Measurements from ENCODE around the gene PFDN1. TPM values are rescaled to one million over a fixed set of nuclear protein-coding genes. Genes with fewer than 3 reads are reported as not detected.
A peak's percentile ranks its signal among the peaks of the same experiment; 100 is the strongest.

Gene PFDN1
- total and polyA plus RNA-seq, 9 of the 15 experiments (the other 6 are each of a cell fraction or from before 2014, with no cell fraction given): 45.5 to 215 (median 78.0) TPM

GRCh38 chr5:140346348-140347221, 43.7 kb upstream of the PFDN1 start, which contains the start of gene HBEGF (continued):
- TF ChIP-seq STAT6 (CRISPR knock-in tag; IDR thresholded peaks at IDR 0.05) (no peak), ZNF174 (CRISPR knock-in tag; IDR thresholded peaks at IDR 0.05) (no peak), ZBTB17 (CRISPR knock-in tag; IDR thresholded peaks at IDR 0.05) (no peak), ETV5 (CRISPR knock-in tag; IDR thresholded peaks at IDR 0.05; ENCODE audit: low read depth) (no peak), ZNF134 (CRISPR knock-in tag; conservative IDR thresholded peaks at IDR 0.05) (no peak), CBX5 (IDR thresholded peaks at IDR 0.05; ENCODE audit: borderline replicate concordance, low read depth) (no peak), ZNF175 (CRISPR knock-in tag; IDR thresholded peaks at IDR 0.05; ENCODE audit: low read depth) (no peak), REST (IDR thresholded peaks at IDR 0.05; ENCODE audit: borderline replicate concordance) (peak; percentile 72), REST (CRISPR knock-in tag; IDR thresholded peaks at IDR 0.05; ENCODE audit: low read depth) (no peak), E2F3 (CRISPR knock-in tag; IDR thresholded peaks at IDR 0.05) (no peak), FOXJ3 (CRISPR knock-in tag; IDR thresholded peaks at IDR 0.05) (no peak), HNRNPUL1 (IDR thresholded peaks at IDR 0.05; ENCODE audit: low read length) (no peak), GABPA (tag; conservative IDR thresholded peaks at IDR 0.05; ENCODE audit: low read depth) (peak; percentile 31; the same call in 1 of the 2 replicates), TAF1 (IDR thresholded peaks at IDR 0.05; ENCODE audit: control insufficient read depth, extremely low read depth, insufficient read depth, low read length, severe bottlenecking) (no peak), ZNF280A (IDR thresholded peaks at IDR 0.05; ENCODE audit: low read depth, partially characterized antibody) (no peak)

Measured in K562 (cell line).